Nephron (organoid): ENCODE results near the gene CD48.
"Not testable (repeated sequence)": the region's sequence is repeated elsewhere in the genome, so short reads cannot be mapped to it uniquely, and the experiment has no call there.

Experiments used
- H3K27ac Mint-ChIP-seq, 3 experiments: 2 replicates each; pipeline ENCODE4 v1.8.0; 2020; ENCODE audit warnings: mixed read lengths in 3 of 3, mild to moderate bottlenecking in 2 of 3, moderate library complexity in 1 of 3
- H3K27me3 Mint-ChIP-seq: 2 replicates; pipeline ENCODE4 v1.8.0; 2021; ENCODE audit warnings: low read depth, mild to moderate bottlenecking, moderate library complexity, mixed read lengths
- H3K36me3 Mint-ChIP-seq: 2 replicates; pipeline ENCODE4 v1.8.0; 2020; ENCODE audit warnings: low read depth, mixed read lengths
- H3K4me1 Mint-ChIP-seq: 2 replicates; pipeline ENCODE4 v1.8.0; 2020; ENCODE audit warnings: mixed read lengths
- H3K4me3 Mint-ChIP-seq, 3 experiments: 2 replicates each; pipeline ENCODE4 v1.8.0; 2020; ENCODE audit warnings: mild to moderate bottlenecking in 3 of 3, mixed read lengths in 3 of 3, moderate library complexity in 2 of 3
- H3K9me3 Mint-ChIP-seq: 2 replicates; pipeline ENCODE4 v1.8.0; 2020; ENCODE audit warnings: mixed read lengths
- CTCF ChIP-seq, 3 experiments: fragments of 200-600 bp; sonication (generic); IDR thresholded peaks; one replicate each; pipeline ENCODE4 v1.5.0; 2021; ENCODE audit warnings: antibody characterized with exemption in 3 of 3; ENCODE audit not compliant: unreplicated experiment in 3 of 3

CD48 gene

DNA sequence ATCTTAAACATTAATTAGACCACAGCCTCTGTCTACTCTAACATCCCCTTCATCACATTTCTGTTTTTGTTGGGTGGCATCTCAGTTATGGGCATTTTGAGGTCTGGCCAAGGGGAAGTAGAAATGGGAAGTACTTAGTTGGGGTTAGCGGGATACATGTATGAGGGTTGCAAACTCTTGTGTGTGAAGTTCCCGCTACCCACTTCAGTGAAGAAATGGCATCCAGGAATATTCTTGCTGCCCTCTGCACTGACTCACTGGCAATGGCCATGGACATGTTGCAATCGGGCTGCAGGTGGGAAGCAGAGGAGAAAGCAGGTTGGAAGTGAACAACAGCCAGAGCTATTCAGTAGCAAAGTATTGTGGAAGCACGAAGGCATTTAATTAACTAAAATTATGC is 7.4 kb downstream of the CD48 start:
- Mint-ChIP-seq H3K9me3 (no peaks in the 10 kb centered on the region), H3K4me3 (no peak overlapping the region), H3K27me3 (peaks cover 11% of the 10 kb centered on the region), H3K4me1 (no peaks in the 10 kb centered on the region), H3K27ac (no peak overlapping the region), H3K36me3 (no peaks in the 10 kb centered on the region)
- TF ChIP-seq CTCF (IDR thresholded peaks at IDR 0.05; ENCODE audit: unreplicated experiment in 3 of 3): no peak

- no peak for TF ChIP-seq CTCF (IDR thresholded peaks at IDR 0.05; ENCODE audit: unreplicated experiment in 3 of 3)
- Mint-ChIP-seq H3K9me3 (no peaks in the 10 kb centered on the region), H3K4me3 (no peak overlapping the region), H3K27ac (no peak overlapping the region), H3K4me1 (no peaks in the 10 kb centered on the region), H3K36me3 (no peaks in the 10 kb centered on the region), H3K27me3 (peaks cover 11% of the 10 kb centered on the region)
These were observed 9.5 kb downstream of the CD48 start for GRCh38 chr1:160702100-160702499.

- not testable (repeated sequence) for H3K27ac Mint-ChIP-seq, H3K4me1 Mint-ChIP-seq, H3K4me3 Mint-ChIP-seq, H3K9me3 Mint-ChIP-seq, H3K36me3 Mint-ChIP-seq, H3K27me3 Mint-ChIP-seq
These were observed 19.2 kb downstream of the CD48 start for GRCh38 chr1:160692390-160692789.

- H3K4me3 Mint-ChIP-seq: no peak overlapping the region
- H3K27ac Mint-ChIP-seq: no peak overlapping the region
- no peak for TF ChIP-seq CTCF (IDR thresholded peaks at IDR 0.05; ENCODE audit: unreplicated experiment in 3 of 3)
- no peaks in the 10 kb centered on the region for H3K27me3 Mint-ChIP-seq
- peaks cover 2% of the 10 kb centered on the region for H3K9me3 Mint-ChIP-seq
- no peaks in the 10 kb centered on the region for H3K4me1 Mint-ChIP-seq
- H3K36me3 Mint-ChIP-seq: no peaks in the 10 kb centered on the region
These were observed 26.4 kb downstream of the CD48 start for GRCh38 chr1:160685266-160685665.

GRCh38 chr1:160682983-160683865 is 28.4 kb downstream of the CD48 start:
- Mint-ChIP-seq H3K36me3 (no peaks in the 10 kb centered on the region), H3K4me1 (no peaks in the 10 kb centered on the region), H3K27ac (no peak overlapping the region), H3K4me3 (no peak overlapping the region), H3K27me3 (peaks cover 7% of the 10 kb centered on the region), H3K9me3 (peaks cover 2% of the 10 kb centered on the region)
- TF ChIP-seq CTCF (IDR thresholded peaks at IDR 0.05; ENCODE audit: unreplicated experiment in 3 of 3): no peak

GRCh38 chr1:160681891-160682140 is 29.8 kb downstream of the CD48 start:
- Mint-ChIP-seq H3K36me3 (no peaks in the 10 kb centered on the region), H3K27me3 (peaks cover 10% of the 10 kb centered on the region)
- TF ChIP-seq CTCF (IDR thresholded peaks at IDR 0.05; ENCODE audit: unreplicated experiment in 3 of 3): no peak

More at GRCh38 chr1:160681891-160682140, 29.8 kb downstream of the CD48 start:
- Mint-ChIP-seq H3K27ac (no peak overlapping the region), H3K4me1 (no peaks in the 10 kb centered on the region), H3K9me3 (no peaks in the 10 kb centered on the region), H3K4me3 (no peak overlapping the region)
